Measurements from ENCODE around the gene CD247. TPM values are rescaled to one million over a fixed set of nuclear protein-coding genes. Genes with fewer than 3 reads are reported as not detected.

CD247 gene
- not detected in 2 replicates for total RNA-seq

DNA sequence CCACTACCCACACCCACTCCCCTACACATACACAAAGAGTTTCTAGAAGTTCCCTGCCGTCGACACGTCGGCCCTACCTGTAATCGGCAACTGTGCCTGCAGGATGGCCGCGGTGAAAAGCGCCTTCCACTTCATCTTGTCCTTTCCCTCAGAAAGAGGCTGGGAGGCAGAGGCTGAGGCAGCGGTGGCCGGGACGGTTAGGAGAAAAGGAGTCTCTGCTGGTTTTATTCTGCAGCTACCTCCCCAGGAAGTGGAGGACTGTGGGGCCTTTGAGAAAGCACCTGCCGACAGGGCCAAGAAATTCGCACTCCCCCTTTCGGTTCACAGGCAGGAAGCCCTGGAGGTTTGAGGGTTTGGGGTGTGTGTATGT is at the start of gene CD247:
CD247 (minus strand) TSS at position 199 of the 370 bp plus-strand sequence; CDS start at position 135, 64 bp downstream.

DNA sequence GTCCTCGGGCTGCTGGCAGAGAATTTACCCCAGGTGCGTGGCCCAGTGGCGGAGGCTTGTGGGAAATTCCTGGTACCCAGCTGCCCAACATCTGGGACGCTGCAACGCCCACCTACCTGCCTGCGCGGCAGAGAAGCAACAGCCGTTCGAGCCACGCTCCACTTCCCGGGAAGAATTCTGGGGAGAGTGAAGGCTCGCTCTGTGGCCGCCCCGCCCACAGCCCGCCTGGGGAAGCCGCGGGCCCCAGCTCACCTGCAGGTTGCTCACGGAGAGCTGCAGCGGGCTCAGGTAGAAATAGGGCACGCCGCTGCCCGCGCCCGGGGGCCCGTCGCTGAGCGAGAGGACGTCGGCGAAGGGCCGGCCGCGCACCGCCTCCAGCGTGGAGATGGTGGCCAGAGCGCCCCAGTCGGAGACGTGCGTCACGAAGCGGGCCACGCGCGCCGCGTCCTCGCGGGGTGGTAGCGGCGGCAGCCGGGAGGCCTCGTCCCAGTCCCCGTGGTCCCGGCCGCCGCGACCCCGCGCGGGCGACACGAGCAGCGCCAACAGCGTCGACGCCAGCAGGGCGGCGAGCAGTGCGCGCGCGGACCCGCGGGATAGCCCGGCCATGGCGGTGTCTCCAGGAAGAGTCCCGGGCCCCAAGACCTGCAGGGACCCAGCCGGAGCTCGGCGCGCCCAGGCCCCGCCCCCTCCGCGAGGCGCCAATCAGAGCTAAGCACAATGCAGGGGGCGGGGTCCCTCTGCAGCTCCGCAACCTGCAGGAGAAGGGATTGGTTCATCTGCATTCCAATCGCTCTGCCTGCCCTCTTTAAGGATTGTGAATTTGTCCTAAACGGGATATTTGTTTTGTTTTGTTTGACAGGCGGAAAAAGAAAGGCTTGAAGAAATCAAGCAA is 35.1 kb upstream of the CD247 start, which contains the start of gene CREG1:
CREG1 (minus strand) TSS at position 627 of the 892 bp plus-strand sequence.

Other genes starting within 250 kb of the CD247 start
- 24.3 and 75.7 TPM in 2 replicates for gene CREG1, start 35.2 kb upstream of the CD247 start, total RNA-seq
- under 0.01 and 0.57 TPM in 2 replicates for gene RCSD1, start 111.7 kb upstream of the CD247 start, total RNA-seq
- 164 and 190 TPM in 2 replicates for gene MPZL1, start 203.5 kb upstream of the CD247 start, total RNA-seq

All from placental pericyte (primary cell).